SHP77 (cell line): ENCODE data around the gene MED23.
A peak's percentile ranks its signal among the peaks of the same experiment; 100 is the strongest.

ENCODE experiments used
- DNase-seq, 2 experiments: peaks; one replicate each; lab custom pipeline; 2025; lab: John Stamatoyannopoulos, UW

MED23 gene

GRCh38 chr6:131641554-131641953 is 13.5 kb upstream of the MED23 start:
- DNase-seq = no peak

GRCh38 chr6:131640576-131640975 is 12.5 kb upstream of the MED23 start:
- DNase-seq = no peak

- DNase-seq = no peak
Observed at GRCh38 chr6:131640100-131640499, 12.1 kb upstream of the MED23 start.

- DNase-seq = no peak
Observed at GRCh38 chr6:131638013-131638412, 10.0 kb upstream of the MED23 start.

- no peak for DNase-seq
Observed at GRCh38 chr6:131636880-131637792, 9.1 kb upstream of the MED23 start, which contains the start of gene ENPP3. ENPP3 (plus strand) TSS chr6:131637302; CDS start chr6:131637385, 83 bp downstream.

GRCh38 chr6:131635384-131636340 is 7.6 kb upstream of the MED23 start:
- no peak for DNase-seq

GRCh38 chr6:131631625-131632289 is 3.7 kb upstream of the MED23 start:
- no peak for DNase-seq

GRCh38 chr6:131629651-131630050 is 1.6 kb upstream of the MED23 start:
- DNase-seq = no peak

GRCh38 chr6:131628726-131629125 is 684 bp upstream of the MED23 start:
- no peak for DNase-seq

- DNase-seq = no peak
Observed at GRCh38 chr6:131615275-131615674, 12.8 kb downstream of the MED23 start.

- no peak for DNase-seq
Observed at GRCh38 chr6:131613296-131613925, 14.6 kb downstream of the MED23 start.

GRCh38 chr6:131602781-131603312 is 25.2 kb downstream of the MED23 start:
- no peak for DNase-seq

- no peak for DNase-seq
Observed at GRCh38 chr6:131600716-131601115, 27.3 kb downstream of the MED23 start.

- DNase-seq = peak in 1 of 2 experiments; percentile 1
Observed at GRCh38 chr6:131597446-131597845, 30.6 kb downstream of the MED23 start.

- DNase-seq = no peak
Observed at GRCh38 chr6:131594074-131594473, 34.0 kb downstream of the MED23 start.

- DNase-seq = no peak
Observed at GRCh38 chr6:131592935-131593334, 35.1 kb downstream of the MED23 start.

GRCh38 chr6:131588643-131589042 is 39.4 kb downstream of the MED23 start:
- DNase-seq = no peak

GRCh38 chr6:131587909-131588308 is 40.1 kb downstream of the MED23 start:
- no peak for DNase-seq

- no peak for DNase-seq
Observed at GRCh38 chr6:131586543-131586942, 41.5 kb downstream of the MED23 start.

- no peak for DNase-seq
Observed at GRCh38 chr6:131581523-131581922, 46.5 kb downstream of the MED23 start.

- DNase-seq = no peak
Observed at GRCh38 chr6:131575834-131576478, 52.1 kb downstream of the MED23 start.
